Heart right ventricle (tissue), 16 donors: ENCODE results near the gene TMEM253. TPM values are rescaled to one million over a fixed set of nuclear protein-coding genes. Genes with fewer than 3 reads are reported as not detected.
A peak's percentile ranks its signal among the peaks of the same experiment; 100 is the strongest.

Source experiments
- ATAC-seq, 8 donors: fragments of 200-7000 bp; cut with Tn5 transposase; one replicate each; pipeline ENCODE4 v1.9.1; 2020; ENCODE audit warnings: mild to moderate bottlenecking in 8 of 8, moderate library complexity in 8 of 8, moderate number of reproducible peaks in 1 of 8
- DNase-seq, 2 donors: peaks; one replicate each; pipeline ENCODE4 v3.0.0-alpha.2; 2020
- H3K27ac ChIP-seq, 10 donors: fragments of 200-600 bp; sonication (generic) in 2 of 10; one replicate each; pipeline versions ENCODE4 v1.5.0 to v1.8.0; 2020 to 2022; ENCODE audit warnings: mild to moderate bottlenecking in 3 of 10
- H3K27me3 ChIP-seq, 7 donors: fragments of 200-600 bp; one replicate each; pipeline ENCODE4 v1.8.0; 2021 to 2022; ENCODE audit warnings: mild to moderate bottlenecking in 2 of 7
- H3K36me3 ChIP-seq, 9 donors: fragments of 200-600 bp; sonication (generic) in 1 of 9; one replicate each; pipeline versions ENCODE4 v1.5.0 to v1.8.0; 2020 to 2022; ENCODE audit warnings: mild to moderate bottlenecking in 2 of 9
- H3K4me1 ChIP-seq, 9 donors: fragments of 200-600 bp; sonication (generic) in 1 of 9; one replicate each; pipeline versions ENCODE4 v1.5.0 to v1.8.0; 2020 to 2022; ENCODE audit warnings: mild to moderate bottlenecking in 4 of 9
- H3K4me3 ChIP-seq, 10 donors: fragments of 200-600 bp; sonication (generic) in 2 of 10; one replicate each; pipeline versions ENCODE4 v1.5.0 to v1.8.0; 2020 to 2022; ENCODE audit warnings: mild to moderate bottlenecking in 7 of 10, moderate library complexity in 2 of 10
- H3K9me3 ChIP-seq, 11 donors: fragments of 200-600 bp in 10 of 11; sonication (generic) in 2 of 11; one replicate each; pipeline versions ENCODE4 v1.5.0 to v1.8.0; 2013 to 2022; ENCODE audit warnings: mild to moderate bottlenecking in 2 of 11, control low read depth in 1 of 11, moderate library complexity in 1 of 11
- CTCF ChIP-seq, 9 donors: fragments of 200-600 bp; sonication (generic) in 2 of 9; IDR thresholded peaks; one replicate each; pipeline versions ENCODE4 v1.5.0 to v1.8.0; 2021 to 2022; ENCODE audit warnings: antibody characterized with exemption in 9 of 9, mild to moderate bottlenecking in 5 of 9, moderate library complexity in 1 of 9
- WGBS, 2 donors: extraction: QIAGEN DNeasy Blood & Tissue Kit; methylation state at CpG; one replicate each; pipeline ENCODE4 v1.1.7; 2013; ENCODE audit warnings: inconsistent platforms in 1 of 2; 5-methylcytosine and 5-hydroxymethylcytosine counted together
- intact Hi-C, 10 donors: fragments of 100-400 bp; cut with DNase I; formaldehyde crosslinking; loops; one replicate each; pipeline versions ENCODE4 v1.11.1 to v1.14.2; 2022
- polyA plus RNA-seq, 2 donors: library from polyadenylated mRNA; stranded (reverse); fragments of 200-250 nt; gene quantifications; one replicate each; pipeline ENCODE4 v1.2.3, GENCODE V29; 2013
- total RNA-seq, 10 donors: library from RNA; stranded (reverse); fragmentation: NEBNext Ultra II Directional in 3 of 10; extraction: Animal tissue kit (Norgen Biotek cat#: 25700) in 3 of 10; gene quantifications; one replicate each; pipeline versions ENCODE4 v1.2.1 to v1.2.4, GENCODE V29; 2021 to 2023
- donor health status: Arrhythmogenic right ventricular cardiomyopathy.
- donor health status: ischemic (EF 13 %, LVEDD 7.1; RV severe dilation, severe dysfunction).
- donor health status: healthy with polysubstance abuse.
- donor health status: DM: no; HTN: yes; CAD: no.
- donor health status: DM: no; HTN: no; CAD: no.
- donor health status: ischemic (EF 25% LVEDD 6.9; RV normal size, moderate dysfunction).
- donor health status: ischemic (EF 25% LVEDD 5.7; RV mildly dilated, moderate dysfunction).
- donor health status: healthy.
- donor health status: DM: yes; HTN: yes; CAD: no.
- donor health status: Ischemic cardiomyopathy.
- donor health status: ischemic (EF 35%, LVEDD 5.7; RV mildly dilated, moderate dysfunction).
- donor health status: nonischemic (EF 11% LVEDD 7.7; RV severe dilation, severe dysfunction).
- donor health status: DM: yes; HTN: yes; CAD: no.
- donor health status: PGD.
- donor health status: ischemic (EF 29% LVEDD 5.4; RV normal size, mild dysfunction).
- donor health status: nonischemic (EF 23%, LVEDD 6.1; RV moderate dilation, normal function).

Gene TMEM253
- total and polyA plus RNA-seq, 12 donors, result 0.16 to 1.1 (median 0.30) TPM; not detected in 1

- DNase-seq (peak; percentile 73 to 76), ATAC-seq (peak; percentile 68 to 90 (median 82))
- H3K27ac ChIP-seq, result peak overlapping the region; percentile 90 to 99 (median 97)
- H3K27me3 ChIP-seq, result no peaks in the 10 kb centered on the region
- peak; percentile 87 to 98 (median 93) for TF ChIP-seq CTCF (IDR thresholded peaks at IDR 0.05)
- H3K4me1 ChIP-seq, result peaks cover 3 to 52% (median 35%) of the 10 kb centered on the region in 9 donors
- H3K9me3 ChIP-seq, result no peaks in the 10 kb centered on the region
- H3K36me3 ChIP-seq, result no peaks in the 10 kb centered on the region
- 5 to 9% methylated on average over 8 of the region's 8 CpGs for WGBS, 2 donors
- intact Hi-C loops, result loop anchor here (1.0 to 10.0 kb wide), 11 partner anchors 34 to 420 kb away; partner anchors contain the start of genes ANG (in 2 of the 10), RNASE4 (in 2 of the 10), ARHGEF40 (in 1 of the 10) and NDRG2 (in 1 of the 10)
- H3K4me3 ChIP-seq, result peak overlapping the region; percentile 50 to 80 (median 64)
Measured at GRCh38 chr14:21104448-21105060, 3.7 kb downstream of the TMEM253 start.

GRCh38 chr14:21105095-21105494 lies 4.2 kb downstream of the TMEM253 start:
- no peak for DNase-seq

GRCh38 chr14:21106176-21106497 lies 5.3 kb downstream of the TMEM253 start:
- H3K27me3 ChIP-seq, result no peaks in the 10 kb centered on the region
- DNase-seq (no peak), ATAC-seq (peak in 1 of 8 donors; percentile 0)
- H3K4me3 ChIP-seq, result peak overlapping the region in 4 of 10 donors; percentile 1 to 39 (median 30)
- intact Hi-C loops, result loop anchor here in 9 of 10 donors (1.0 to 10.0 kb wide), 7 partner anchors 14 to 421 kb away; partner anchors contain the start of genes ANG (in 2 of the 9) and RNASE4 (in 2 of the 9)
- no peak for TF ChIP-seq CTCF (IDR thresholded peaks at IDR 0.05)
- no peaks in the 10 kb centered on the region for H3K36me3 ChIP-seq
- peak overlapping the region in 9 of 10 donors; percentile 55 to 99 (median 97) for H3K27ac ChIP-seq
- 46 to 48% methylated on average over 4 of the region's 4 CpGs for WGBS, 2 donors
- no peaks in the 10 kb centered on the region for H3K9me3 ChIP-seq
- H3K4me1 ChIP-seq, result peaks cover 3 to 50% (median 33%) of the 10 kb centered on the region in 9 donors

More at GRCh38 chr14:21105095-21105494, 4.2 kb downstream of the TMEM253 start:
- H3K4me3 ChIP-seq, result peak overlapping the region in 2 of 10 donors; percentile 72 to 78
- no peaks in the 10 kb centered on the region for H3K9me3 ChIP-seq
- peaks cover 3 to 50% (median 33%) of the 10 kb centered on the region in 9 donors for H3K4me1 ChIP-seq
- intact Hi-C loops, result loop anchor here in 9 of 10 donors (2.0 to 10.0 kb wide), 7 partner anchors 34 to 420 kb away; partner anchors contain the start of genes ANG (in 2 of the 9), RNASE4 (in 2 of the 9) and ARHGEF40 (in 1 of the 9)
- peak overlapping the region in 9 of 10 donors; percentile 93 to 99 (median 97) for H3K27ac ChIP-seq
- no peaks in the 10 kb centered on the region for H3K27me3 ChIP-seq
- no peaks in the 10 kb centered on the region for H3K36me3 ChIP-seq
- 76 to 85% methylated on average over 8 of the region's 8 CpGs for WGBS, 2 donors
- TF ChIP-seq CTCF (IDR thresholded peaks at IDR 0.05), result no peak
- no peak for ATAC-seq

GRCh38 chr14:21106498-21107282 lies 5.8 kb downstream of the TMEM253 start:
- Histone ChIP-seq H3K4me3 (peak overlapping the region in 6 of 10 donors; percentile 1 to 39 (median 27)), H3K36me3 (no peaks in the 10 kb centered on the region), H3K9me3 (no peaks in the 10 kb centered on the region), H3K27ac (peak overlapping the region in 9 of 10 donors; percentile 55 to 99 (median 97)), H3K27me3 (no peaks in the 10 kb centered on the region), H3K4me1 (peaks cover 3 to 50% (median 33%) of the 10 kb centered on the region in 9 donors)
- ATAC-seq (peak in 3 of 8 donors; percentile 10 to 15 (median 13)), DNase-seq (peak; percentile 83 to 86)
- TF ChIP-seq CTCF (IDR thresholded peaks at IDR 0.05), result peak; percentile 79 to 98 (median 90)
- intact Hi-C loops, result loop anchor here in 9 of 10 donors (1.0 to 10.0 kb wide), 7 partner anchors 14 to 422 kb away; partner anchors contain the start of genes ANG (in 2 of the 9) and RNASE4 (in 2 of the 9)
- 14% methylated on average over 11 of the region's 11 CpGs for WGBS, 2 donors
